Measurements from ENCODE around the gene MIEN1.

Gene MIEN1

DNA sequence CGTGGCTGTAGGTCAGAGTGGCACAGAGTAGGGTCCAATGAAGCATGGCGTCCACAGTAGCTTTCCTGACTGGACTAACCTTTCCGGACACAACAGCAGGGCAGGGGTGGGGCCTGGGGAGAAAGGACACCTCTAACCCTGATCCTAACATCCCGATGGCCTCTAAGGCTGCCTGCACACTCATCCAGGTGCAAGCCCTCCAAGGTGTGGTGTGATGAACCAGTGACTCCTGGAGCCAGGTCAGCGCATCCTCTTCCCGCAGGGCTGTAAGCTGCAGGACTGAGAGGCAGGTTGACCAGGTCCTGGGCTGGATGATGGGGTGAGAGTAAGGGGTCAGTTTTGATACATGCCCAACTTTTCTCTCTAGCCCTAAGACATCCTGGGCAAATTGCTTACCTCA, 33.6 kb downstream of the MIEN1 start:
- no peak for FAIRE-seq

DNA sequence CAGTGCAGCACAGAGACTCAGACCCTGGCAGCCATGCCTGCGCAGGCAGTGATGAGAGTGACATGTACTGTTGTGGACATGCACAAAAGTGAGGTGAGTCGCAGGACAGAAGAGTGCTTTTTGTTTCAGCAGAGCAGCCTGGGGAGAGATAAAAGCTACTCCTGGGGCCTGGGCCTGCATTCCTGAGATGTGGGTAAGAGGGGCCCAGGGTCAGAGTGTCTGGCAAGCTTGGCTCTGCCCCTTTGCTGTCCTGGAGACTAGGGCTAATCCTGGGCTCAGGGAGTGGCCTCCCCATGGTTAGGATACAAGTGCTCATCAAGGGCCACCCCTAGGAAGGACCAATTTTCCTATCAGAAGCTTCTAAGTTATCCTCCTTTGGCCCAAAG, 35.2 kb downstream of the MIEN1 start:
- FAIRE-seq, result no peak

DNA sequence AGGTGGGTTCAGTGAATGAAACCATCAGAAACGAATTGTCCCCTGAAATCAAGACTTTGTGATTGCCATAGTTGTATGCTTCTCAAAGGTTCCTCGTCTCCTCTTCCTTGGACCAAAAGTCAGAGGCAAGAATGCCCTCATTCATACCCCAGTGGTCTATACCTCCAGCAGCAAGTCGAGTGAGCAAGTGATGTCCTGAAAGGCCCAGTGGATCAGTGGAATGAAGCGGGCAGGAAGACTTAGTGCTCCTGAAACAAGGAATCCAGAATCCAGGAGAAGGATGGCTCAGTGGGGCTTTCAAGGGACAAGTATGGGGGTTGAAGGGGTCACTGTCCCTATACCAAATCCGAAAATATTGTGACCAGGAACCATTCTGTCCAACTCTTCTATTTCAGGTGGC, 35.7 kb downstream of the MIEN1 start:
- no peak for FAIRE-seq

DNA sequence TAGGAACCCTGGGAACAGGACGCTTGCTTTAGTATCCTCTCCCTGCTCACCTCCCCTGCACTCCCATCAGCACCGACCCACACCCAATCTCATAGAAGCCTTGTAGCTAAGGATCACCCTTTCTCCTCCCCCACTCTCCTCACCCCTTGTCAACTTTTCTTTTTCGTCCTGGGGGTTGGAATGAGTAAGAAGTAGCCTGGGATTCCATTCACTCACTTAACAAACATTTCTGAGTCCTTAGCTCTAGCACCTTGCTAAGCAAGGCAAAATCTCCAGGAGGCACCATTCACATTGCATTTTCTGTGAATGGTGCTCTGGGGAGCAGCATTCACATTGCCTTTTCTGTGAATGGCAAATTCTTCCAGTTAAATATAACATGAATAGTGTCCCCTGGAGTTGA, 41.4 kb downstream of the MIEN1 start:
- no peak for FAIRE-seq

DNA sequence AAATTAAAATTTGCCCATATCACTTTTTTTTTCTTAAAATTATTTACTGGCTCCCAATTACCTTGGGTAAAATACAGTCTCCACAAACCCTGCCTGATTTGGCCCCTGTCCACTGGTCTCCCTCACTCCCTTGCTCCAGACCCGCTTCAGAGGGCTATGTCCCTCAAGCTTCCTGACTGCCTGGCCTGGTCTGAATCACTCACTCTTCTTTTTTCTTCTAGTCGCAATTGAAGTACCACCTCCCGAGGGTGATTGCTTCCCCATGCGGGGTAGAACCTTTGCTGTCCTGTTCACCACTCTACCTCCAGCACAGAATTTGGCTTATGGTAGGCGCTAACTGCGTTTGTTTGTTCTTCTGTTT, 41.9 kb downstream of the MIEN1 start:
- FAIRE-seq, result no peak

DNA sequence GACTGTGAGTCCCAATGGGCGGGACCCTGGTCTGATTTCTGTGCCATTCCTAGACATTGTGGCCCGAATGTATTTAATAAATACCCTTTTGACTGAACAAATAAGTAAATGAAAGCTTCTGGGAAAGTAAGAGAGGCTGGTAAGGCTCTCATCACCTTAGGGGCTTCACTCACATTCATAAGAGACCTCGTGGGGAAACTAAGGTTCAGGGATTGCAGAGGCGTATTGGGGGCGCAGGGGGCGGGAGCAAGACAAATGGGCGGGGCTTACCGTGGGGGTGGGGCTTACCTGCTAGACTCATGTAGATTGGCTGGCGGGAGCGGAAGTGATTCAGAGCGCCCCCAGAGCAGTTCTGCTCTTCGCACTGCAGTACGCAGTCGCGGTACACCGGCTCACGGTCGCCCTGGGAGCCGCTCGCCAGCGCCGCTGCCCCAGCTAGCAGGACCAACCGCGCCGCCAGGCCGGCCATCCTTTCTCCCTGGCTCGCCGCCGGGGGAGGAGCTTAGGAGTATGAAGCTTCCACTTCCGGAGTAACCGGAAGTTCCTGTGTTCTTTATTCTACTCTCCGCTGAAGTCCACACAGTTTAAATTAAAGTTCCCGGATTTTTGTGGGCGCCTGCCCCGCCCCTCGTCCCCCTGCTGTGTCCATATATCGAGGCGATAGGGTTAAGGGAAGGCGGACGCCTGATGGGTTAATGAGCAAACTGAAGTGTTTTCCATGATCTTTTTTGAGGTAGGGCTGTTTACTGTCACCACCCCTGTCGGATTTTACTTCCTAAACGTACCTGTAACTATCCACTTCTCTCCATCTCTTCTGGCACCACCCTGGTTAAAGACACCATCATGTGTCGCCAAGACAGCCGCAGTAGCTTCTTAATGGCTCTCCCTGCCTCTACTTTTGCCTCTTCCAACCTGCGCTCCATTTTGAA, 42.5 kb downstream of the MIEN1 start, which contains the start of gene PGAP3:
TSS of gene PGAP3 (minus strand) at position 512 of the 929 bp plus-strand sequence. CDS start at position 469, 43 bp downstream.
- FAIRE-seq, result no peak

DNA sequence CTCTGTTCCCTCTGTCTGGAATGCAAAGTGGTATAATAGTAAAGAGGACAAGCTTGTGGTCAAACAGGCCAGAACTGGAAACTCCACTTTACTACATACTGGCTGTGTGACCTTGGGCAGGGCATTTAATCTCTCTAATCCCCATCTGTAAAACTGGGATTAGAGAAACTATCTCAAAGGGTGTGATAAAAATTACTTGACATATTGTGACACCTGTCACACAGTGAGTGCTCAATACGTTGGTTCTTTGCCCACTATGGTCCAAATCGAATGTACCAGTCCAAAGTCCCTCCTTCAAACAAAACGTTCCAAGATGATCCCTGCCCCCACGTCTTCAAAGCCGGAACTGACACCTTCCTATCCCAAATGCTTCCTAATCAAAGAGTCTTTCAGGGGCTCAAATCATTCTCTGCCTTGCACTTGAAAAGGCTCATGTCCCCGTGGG, 43.2 kb downstream of the MIEN1 start:
- FAIRE-seq, result no peak

DNA sequence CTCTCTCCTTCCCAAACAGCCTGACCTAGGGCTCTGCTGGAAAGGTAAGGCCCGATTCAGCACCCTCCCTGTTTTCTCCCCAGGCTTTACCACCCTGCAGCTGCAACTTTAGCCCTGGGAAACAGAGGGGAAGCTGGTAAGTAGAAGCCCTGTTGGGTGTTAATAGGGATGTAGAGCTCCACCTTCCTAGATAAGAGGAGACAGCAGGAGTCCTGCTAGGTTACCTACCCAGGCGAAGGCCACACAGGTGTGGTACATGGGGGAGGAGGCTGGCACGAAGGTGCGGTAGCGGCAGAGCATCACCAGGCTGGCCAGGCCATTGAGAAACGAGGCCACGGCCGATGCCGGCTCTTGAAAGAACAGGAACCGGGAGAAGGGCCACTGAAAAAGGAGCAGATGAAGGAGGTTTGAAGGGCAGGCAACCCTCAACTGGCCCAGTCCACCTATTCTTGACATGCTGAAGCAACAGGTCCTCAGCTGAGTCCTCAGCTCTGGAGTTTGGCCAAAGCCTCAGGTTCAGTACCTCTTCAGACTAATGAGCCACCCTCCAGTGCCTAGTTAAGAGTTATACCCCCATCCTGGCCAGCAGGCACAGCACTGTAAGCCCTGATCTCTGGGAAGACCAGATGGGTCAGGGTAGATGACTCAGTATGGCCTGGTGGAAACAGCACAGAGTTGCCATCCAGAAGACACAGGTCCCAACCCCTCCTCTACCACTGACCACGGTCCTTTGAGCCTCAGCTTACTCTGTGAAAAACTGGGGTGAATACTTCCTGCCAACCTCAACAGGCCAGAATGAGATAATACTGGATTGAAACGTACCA, 45.8 kb downstream of the MIEN1 start:
- FAIRE-seq, result no peak

DNA sequence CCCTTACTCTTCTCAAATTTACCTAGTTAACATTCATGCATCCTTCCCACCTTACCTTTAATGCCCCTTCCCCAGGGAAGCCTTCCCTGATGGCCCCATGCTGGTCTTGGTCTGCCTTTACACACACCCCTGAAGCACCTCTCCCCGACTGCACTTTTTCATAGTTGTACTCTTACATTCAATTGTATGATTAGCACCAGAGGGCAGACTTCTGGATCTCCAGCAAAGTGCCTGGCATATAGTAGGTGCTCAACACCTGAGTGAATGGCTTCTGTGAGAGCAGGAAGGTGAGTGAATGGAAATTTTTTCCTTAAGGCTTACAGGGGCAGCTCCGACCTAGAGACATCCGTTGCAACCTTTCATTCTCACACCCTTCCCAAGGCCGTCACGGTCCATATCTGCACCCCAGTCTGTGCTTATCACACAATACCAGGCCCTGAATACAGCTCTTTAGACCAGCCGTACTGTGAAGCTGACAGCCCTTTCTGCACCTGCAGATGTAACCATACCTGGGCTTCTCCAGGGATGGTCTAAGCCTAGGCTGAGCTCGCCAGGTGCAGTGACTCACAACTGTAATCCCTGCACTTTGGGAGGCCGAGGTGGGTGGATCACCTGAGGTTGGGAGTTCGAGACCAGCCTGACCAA, 46.9 kb downstream of the MIEN1 start:
- no peak for FAIRE-seq

DNA sequence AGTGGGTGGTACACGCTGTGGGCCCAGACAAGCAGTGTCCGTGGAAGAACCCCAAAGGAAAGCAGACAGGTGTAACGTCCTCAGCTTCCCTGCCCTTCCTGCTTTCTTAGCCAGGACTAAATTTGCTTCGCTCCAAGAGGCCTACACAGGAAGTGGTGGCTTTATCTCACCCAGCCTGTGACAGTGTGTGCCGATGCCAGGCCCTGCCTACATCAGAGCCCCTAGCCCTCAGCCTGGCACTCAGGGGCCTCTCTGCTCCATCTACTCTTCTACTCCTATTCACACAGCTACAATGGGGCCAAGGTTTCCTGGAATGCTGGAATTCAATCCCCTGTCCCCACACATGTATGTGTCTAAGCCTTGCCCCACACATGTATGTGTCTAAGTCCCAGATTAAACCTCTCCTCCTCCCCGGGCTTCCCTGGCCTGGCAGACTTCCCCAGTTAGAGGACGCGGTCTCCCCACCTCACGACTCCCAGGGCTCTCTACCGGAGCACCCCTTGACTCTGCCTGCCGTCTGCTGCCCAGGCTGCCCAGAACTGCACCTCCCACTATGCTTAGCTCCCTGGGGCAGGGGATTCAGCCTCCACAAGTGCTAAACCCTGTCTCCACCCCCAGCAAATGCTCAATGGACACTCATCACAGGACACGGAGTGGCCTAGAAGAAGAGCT, 50.7 kb downstream of the MIEN1 start:
- no peak for FAIRE-seq

All from endometrium (tissue), 2 donors.